GM18951 (cell line): ENCODE measurements around the gene FBXL19.
A peak's percentile ranks its signal among the peaks of the same experiment; 100 is the strongest.

ENCODE experiments used
- POLR2A ChIP-seq: IDR thresholded peaks from 4 replicates; pipeline ENCODE4 v1.6.1; 2011; ENCODE audit warnings: mild to moderate bottlenecking; ENCODE audit not compliant: insufficient read length, insufficient read depth; ENCODE audit errors: extremely low read depth
- in situ Hi-C: fragments of 300-500 bp; cut with MboI; formaldehyde crosslinking; loops from one replicate; pipeline ENCODE4 v1.12.0; 2022; ENCODE audit warnings: low sequenced_read_pairs, mixed read lengths, inconsistent platforms; ENCODE audit not compliant: unreplicated experiment

Gene FBXL19

GRCh38 chr16:30901201-30902028, 22.0 kb upstream of the FBXL19 start:
- in situ Hi-C loops: no loop called here
- TF ChIP-seq POLR2A: no peak

- TF ChIP-seq POLR2A: peak; percentile 72
- in situ Hi-C loops: no loop called here
Measured at GRCh38 chr16:30902029-30902972, 21.1 kb upstream of the FBXL19 start.

- in situ Hi-C loops: no loop called here
- TF ChIP-seq POLR2A: no peak
Measured at GRCh38 chr16:30903002-30903401, 20.4 kb upstream of the FBXL19 start.

GRCh38 chr16:30903596-30903995, 19.8 kb upstream of the FBXL19 start:
- TF ChIP-seq POLR2A: no peak
- in situ Hi-C loops: no loop called here

- in situ Hi-C loops: no loop called here
- no peak for TF ChIP-seq POLR2A
Measured at GRCh38 chr16:30904114-30904780, 19.1 kb upstream of the FBXL19 start.

GRCh38 chr16:30907064-30907463, 16.3 kb upstream of the FBXL19 start:
- no peak for TF ChIP-seq POLR2A
- in situ Hi-C loops: no loop called here

- in situ Hi-C loops: no loop called here
- no peak for TF ChIP-seq POLR2A
Measured at GRCh38 chr16:30910427-30911029, 12.8 kb upstream of the FBXL19 start.

GRCh38 chr16:30912794-30913412, 10.5 kb upstream of the FBXL19 start:
- no peak for TF ChIP-seq POLR2A
- in situ Hi-C loops: no loop called here

- no peak for TF ChIP-seq POLR2A
- in situ Hi-C loops: no loop called here
Measured at GRCh38 chr16:30914830-30915229, 8.5 kb upstream of the FBXL19 start.

- TF ChIP-seq POLR2A: no peak
- in situ Hi-C loops: no loop called here
Measured at GRCh38 chr16:30918614-30919013, 4.8 kb upstream of the FBXL19 start.

GRCh38 chr16:30920891-30921290, 2.5 kb upstream of the FBXL19 start:
- in situ Hi-C loops: loop anchor here (5.0 to 10.0 kb wide), 2 partner anchors 69 to 156 kb away; partner anchors contain the start of genes CFAP119 and RNF40
- no peak for TF ChIP-seq POLR2A

- no peak for TF ChIP-seq POLR2A
- in situ Hi-C loops: loop anchor here (5.0 to 10.0 kb wide), 2 partner anchors 69 to 157 kb away; partner anchors contain the start of genes CFAP119 and RNF40
Measured at GRCh38 chr16:30921459-30921747, 2.0 kb upstream of the FBXL19 start.
